GM18505 (cell line): Measurements from ENCODE around the gene EVPLL.
"Not testable (repeated sequence)": the region's sequence is repeated elsewhere in the genome, so short reads cannot be mapped to it uniquely, and the experiment has no call there.

ENCODE experiments used
- ATAC-seq: cut with Tn5 transposase; IDR thresholded peaks from one replicate; pipeline ENCODE4 v1.9.1; 2021; ENCODE audit not compliant: unreplicated experiment
- POLR2A ChIP-seq: IDR thresholded peaks from 4 replicates; pipeline ENCODE4 v1.6.1; 2011; ENCODE audit warnings: borderline replicate concordance; ENCODE audit not compliant: insufficient read depth, insufficient read length; ENCODE audit errors: extremely low read depth

Gene EVPLL

DNA sequence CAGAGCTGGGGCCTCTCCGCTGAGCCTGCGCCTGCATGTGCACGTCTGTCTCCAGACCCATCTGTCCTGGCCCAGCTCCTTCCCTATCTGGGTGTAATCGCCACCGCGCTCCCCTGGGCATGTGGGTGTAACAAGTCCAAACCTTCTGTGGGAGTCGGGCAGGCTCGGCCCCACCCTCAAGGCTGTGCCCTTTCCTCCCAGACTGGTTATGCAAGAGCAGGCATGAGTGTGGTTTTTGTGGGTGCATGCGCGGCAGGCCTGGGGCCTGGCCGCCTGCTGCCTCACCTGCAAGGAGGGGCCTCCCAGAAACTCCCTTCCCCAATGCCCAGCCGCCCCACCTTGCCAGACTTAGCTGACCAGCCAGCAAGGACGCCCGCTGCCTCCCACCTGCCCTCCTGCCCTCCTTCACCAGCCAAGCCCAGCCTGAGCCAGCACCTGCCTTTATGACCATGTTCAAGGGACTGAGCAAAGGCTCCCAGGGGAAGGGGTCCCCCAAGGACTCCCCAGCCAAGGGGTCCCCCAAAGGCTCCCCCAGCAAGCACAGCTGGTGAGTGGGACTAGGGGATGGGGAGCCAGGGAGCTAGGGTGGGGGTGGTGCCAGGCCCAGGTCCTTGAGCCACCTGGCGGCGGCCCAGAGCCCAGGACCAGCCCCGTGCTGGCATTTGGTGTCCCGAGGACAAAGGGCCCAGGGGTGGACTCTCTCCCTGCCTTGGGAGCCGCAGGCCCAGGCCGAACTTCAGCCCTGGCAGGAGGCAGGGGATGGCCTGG, at the start of gene EVPLL:
Gene EVPLL (plus strand): TSS at position 342 of the 768 bp plus-strand sequence. CDS start 3,160 bp downstream, outside the sequence.
- TF ChIP-seq POLR2A, result no peak
- no peak for ATAC-seq

DNA sequence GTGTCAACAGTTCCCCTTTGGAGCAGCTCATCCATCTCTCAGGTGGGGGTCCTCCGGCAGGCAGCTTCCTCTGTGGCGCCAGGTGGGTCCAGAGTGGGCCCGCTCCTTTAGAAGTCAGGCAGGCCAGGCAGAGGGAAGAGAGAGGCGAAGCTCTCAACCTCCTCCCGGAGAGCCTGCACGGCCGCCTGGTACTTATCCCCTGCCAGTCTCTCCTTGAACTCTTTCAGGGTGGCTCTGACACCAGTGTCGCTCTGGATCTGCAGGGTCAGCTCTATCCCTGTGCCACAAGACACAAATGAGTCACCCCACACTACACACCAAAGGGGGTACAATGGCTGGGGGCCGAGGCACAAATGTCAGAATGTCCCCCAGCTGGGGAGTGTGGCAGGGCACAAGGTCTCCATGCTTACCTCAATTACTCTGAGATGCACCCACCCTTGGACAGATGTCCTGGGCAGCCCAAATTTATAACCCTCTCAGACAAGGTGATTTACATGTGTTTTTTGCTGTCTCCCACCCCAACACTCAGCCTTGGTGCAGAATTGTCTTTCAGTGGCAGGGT, 48.9 kb upstream of the EVPLL start:
- TF ChIP-seq POLR2A, result no peak
- ATAC-seq, result no peak

DNA sequence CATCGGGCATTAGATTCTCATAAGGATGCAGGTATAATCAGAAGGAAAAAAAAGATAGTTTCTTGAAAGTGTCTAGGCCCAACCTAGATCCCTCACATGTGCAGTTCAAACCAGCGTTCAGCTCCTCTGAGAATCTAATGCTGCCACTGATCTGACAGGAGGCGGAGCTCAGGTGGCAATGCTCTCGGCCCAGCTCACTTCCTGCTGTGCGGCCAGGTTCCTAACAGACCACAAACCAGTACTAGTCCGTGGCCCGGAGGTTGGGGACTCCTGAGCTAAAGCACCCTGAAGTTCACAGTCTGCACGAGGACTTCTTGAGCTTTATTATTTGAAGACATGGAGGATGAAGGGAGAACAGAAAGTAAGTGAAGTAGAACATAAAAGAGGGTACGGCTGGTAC, 45.7 kb upstream of the EVPLL start:
- TF ChIP-seq POLR2A, result no peak
- ATAC-seq, result no peak

DNA sequence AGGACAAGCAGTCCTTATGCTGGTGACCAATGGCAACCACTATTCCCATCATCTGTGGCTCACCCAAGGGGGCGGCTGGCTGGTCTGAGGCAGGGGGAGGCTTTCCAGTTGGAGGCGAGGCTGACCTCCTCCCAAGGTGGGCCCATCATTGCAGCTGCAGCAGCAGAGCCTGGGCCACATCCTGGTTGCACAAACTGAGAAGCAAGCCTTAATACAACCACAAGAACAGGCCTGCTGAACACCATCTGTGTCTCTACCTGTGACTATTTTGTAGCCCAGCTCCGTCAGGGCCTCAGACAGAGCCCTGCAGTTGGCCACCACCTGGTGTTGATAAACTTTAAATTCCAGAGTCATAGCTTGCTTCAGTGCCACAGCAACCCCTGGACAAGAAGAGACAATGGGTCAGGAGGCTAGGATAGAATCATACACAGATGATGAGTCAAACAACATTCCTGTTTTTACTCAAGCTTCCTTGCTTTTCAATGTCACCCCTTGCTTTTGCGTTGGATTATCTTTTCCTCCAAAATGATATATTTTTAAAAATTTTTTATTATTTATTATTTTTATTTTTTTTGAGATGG, 44.6 kb upstream of the EVPLL start:
- peak; percentile 5 for TF ChIP-seq POLR2A
- no peak for ATAC-seq

DNA sequence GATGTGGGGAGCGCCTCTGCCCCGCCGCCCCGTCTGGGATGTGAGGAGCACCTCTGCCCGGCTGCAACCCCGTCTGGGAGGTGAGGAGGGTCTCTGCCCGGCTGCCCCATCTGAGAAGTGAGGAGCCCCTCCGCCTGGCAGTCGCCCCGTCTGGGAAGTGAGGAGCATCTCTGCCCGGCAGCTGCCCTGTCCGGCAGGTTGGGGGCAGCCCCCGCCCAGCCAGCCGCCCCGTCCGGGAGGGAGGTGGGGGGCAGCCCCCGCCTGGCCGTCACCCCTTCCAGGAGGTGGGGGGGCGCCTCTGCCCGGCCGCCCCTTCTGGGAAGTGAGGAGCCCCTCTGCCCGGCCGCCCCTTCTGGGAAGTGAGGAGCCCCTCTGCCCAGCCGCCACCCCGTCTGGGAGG, 39.4 kb upstream of the EVPLL start:
- not testable (repeated sequence) for ATAC-seq

DNA sequence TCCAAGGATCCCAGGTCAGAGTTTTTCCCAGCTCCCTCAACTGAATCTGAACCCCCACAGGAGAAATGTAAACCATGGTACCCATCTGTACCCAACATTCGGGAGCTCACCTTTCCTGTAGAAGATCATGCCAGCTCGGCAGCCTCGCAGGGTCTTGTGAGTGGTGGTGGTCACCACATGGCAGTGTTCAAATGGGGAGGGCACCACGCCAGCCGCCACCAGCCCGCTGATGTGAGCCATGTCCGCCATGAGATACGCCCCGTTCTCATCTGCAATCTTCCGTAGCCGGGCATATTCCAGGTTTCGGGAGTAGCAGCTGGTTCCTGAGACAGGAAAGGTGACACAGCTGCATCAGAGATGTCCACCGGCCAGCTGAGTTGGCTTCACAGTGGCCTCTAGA, 37.6 kb upstream of the EVPLL start:
- ATAC-seq, result no peak
- no peak for TF ChIP-seq POLR2A

DNA sequence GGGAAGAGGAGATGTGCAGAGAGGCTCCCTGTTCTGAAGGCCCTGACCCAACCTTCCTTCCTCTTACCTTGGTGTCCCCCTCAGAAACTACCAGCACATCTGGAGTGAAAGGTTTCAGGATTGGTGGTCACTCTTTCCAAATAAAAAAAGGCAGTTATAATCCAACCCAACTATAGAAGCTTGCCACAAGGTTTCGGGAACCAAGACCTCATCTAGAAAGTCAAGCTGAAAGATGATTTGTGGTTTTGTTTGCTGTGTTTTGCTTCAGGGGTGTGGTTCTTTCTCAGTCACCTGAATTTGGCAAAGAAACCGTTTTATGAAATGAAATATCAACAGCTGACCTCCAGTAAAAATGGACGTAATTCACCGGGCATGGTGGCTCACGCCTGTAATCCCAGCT, 33.6 kb upstream of the EVPLL start:
- no peak for ATAC-seq
- TF ChIP-seq POLR2A, result no peak

DNA sequence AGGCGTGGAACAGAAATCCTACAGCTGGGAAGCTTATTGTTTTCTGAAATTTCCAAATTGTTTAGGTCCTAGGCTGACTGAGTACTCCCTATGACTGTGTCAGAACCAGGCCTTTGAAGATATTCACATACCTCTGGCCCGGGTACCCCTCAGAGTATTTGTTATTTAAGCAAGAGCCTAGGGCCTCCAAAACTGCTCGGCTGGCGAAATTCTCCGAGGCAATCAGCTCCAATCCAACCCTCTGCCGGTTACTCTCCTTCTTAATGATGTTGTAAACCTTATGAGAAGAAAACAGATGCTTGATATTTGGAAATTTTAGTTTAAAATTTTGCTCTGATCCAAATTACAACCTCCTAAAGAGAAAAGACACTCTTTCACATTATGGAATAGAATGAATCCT, 24.0 kb upstream of the EVPLL start:
- no peak for TF ChIP-seq POLR2A
- no peak for ATAC-seq

DNA sequence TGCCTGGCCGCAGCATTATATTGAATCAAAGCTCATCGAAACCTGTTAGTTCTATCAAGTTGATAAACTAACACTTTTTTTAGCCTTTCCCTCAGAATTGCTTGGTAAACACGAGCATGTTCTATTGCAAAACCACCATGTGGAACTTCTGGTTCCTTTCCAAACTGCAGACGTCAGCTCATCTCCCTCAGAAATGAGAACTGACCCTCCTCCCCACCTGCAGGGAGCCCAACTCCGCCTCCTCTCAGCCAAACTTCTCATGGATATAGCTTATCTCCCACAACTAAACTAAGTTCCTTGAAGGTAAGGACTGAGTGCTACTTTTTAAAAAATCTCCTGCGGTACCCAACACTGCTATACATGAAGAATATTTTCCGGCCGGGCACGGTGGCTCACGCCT, 21.0 kb upstream of the EVPLL start:
- ATAC-seq, result no peak
- no peak for TF ChIP-seq POLR2A

DNA sequence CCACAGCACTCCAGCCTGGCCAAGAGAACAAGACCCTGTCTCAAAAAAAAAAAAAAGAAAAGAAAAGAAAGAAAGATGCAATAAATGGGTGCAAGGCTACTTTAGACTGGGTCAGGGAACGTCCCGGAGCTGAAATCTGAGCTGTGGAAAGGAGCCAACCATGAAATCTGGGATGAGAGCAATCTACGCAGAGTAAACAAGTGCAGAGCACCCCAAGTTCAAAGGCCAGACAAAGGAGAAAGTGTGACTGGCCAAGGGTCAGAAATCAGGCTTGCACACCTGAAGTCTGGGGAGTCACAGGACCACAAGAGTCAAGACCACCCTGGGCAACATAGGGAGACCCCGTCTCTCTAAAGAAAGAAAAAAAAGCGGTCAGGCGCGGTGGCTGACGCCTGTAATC, 17.1 kb upstream of the EVPLL start:
- no peak for ATAC-seq
- TF ChIP-seq POLR2A, result no peak

DNA sequence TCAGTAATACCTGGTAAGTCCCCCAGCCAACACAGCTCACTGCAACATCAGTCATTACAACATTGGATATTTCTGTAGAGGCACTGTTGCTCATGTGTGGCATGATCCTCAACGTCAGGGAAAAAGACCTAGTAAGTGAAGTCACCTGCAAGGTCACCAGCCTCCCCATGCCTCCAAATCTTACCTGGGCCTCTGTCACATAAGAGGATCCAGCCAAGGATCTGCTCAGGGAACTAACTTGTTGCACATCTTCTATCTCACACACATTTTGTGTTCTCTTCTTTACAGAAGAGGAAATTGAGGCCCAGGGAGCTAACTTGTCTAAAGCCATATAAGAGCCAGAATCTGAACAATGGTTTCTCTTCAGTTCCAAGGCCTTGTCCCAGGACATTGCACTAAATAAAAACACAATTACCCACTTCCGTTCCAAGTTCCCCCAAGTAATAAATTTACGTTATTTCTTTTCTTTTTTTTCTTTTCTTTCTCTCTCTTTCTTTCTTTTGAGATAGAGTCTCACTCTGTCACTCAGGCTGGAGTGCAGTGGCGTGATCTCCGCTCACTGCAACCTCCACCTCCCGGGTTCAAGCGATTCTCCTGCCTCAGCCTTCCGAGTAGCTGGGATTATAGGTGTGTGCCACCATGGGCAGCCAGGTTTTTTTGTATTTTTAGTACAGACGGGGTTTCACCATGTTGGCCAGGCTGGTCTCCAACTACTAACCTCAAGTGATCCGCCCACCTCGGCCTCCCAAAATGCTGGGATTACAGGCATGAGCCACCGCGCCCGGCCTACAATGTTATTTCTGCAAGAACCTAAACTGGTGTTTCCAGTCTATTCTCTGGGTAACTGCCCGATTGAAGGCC, 15.5 kb upstream of the EVPLL start:
- no peak for TF ChIP-seq POLR2A
- no peak for ATAC-seq

DNA sequence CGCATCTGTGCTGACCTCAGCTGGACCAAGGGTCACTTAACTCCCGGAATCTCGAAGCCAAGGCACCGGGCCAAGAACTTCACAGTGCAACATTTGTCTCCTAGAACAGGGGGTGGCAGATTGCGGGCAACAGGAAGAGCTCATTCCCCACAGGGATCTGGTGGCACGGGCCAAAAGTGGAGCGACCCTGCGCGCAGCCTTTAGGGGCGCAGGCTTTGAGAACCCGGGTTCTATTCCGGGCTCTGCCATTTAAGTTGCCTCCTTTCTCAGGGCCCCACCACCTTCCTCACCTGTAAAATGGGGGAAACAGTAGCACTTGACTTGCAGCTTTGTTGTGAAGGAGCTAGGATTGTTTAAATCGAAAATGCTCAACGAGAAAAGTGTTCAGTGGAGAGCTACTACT, 14.9 kb upstream of the EVPLL start:
- ATAC-seq, result no peak

More for the DNA sequence above, 14.9 kb upstream of the EVPLL start:
- TF ChIP-seq POLR2A, result no peak
